Naive B cell (primary cell): ENCODE data around the gene FXYD3. TPM values are rescaled to one million over a fixed set of nuclear protein-coding genes. Genes with fewer than 3 reads are reported as not detected.

ENCODE experiments used
- ATAC-seq, 2 donors: fragments of 150-1000 bp; cut with Tn5 transposase; 2 replicates each; pipeline ENCODE4 v1.10.0; 2021; ENCODE audit warnings: low read depth in 2 of 2, mild to moderate bottlenecking in 2 of 2, moderate library complexity in 2 of 2
- DNase-seq: peaks from one replicate; pipeline ENCODE4 v3.0.0; 2022
- H3K27ac Mint-ChIP-seq, 6 donors: one replicate each; pipeline ENCODE4 v1.8.0; 2020 to 2022; ENCODE audit warnings: mild to moderate bottlenecking in 6 of 6, mixed read lengths in 6 of 6, moderate library complexity in 5 of 6, inconsistent platforms in 2 of 6
- H3K27me3 Mint-ChIP-seq, 3 donors: one replicate each; pipeline ENCODE4 v1.8.0; 2021 to 2022; ENCODE audit warnings: mixed read lengths in 3 of 3, mild to moderate bottlenecking in 1 of 3
- H3K36me3 Mint-ChIP-seq, 2 donors: one replicate each; pipeline ENCODE4 v1.8.0; 2020 to 2022; ENCODE audit warnings: mixed read lengths in 2 of 2, inconsistent platforms in 1 of 2, mild to moderate bottlenecking in 1 of 2
- H3K4me1 Mint-ChIP-seq, 3 donors: one replicate each; pipeline ENCODE4 v1.8.0; 2020 to 2022; ENCODE audit warnings: mixed read lengths in 3 of 3, inconsistent platforms in 1 of 3, mild to moderate bottlenecking in 1 of 3, moderate library complexity in 1 of 3
- H3K4me3 Mint-ChIP-seq, 8 donors: one replicate each; pipeline ENCODE4 v1.8.0; 2020 to 2022; ENCODE audit warnings: mild to moderate bottlenecking in 8 of 8, mixed read lengths in 8 of 8, moderate library complexity in 8 of 8, inconsistent platforms in 2 of 8
- H3K9me3 Mint-ChIP-seq, 7 donors: one replicate each; pipeline ENCODE4 v1.8.0; 2020 to 2022; ENCODE audit warnings: mixed read lengths in 7 of 7, mild to moderate bottlenecking in 5 of 7, inconsistent platforms in 2 of 7, moderate library complexity in 1 of 7
- polyA plus RNA-seq, 6 donors: library from polyadenylated mRNA; unstranded; fragments of 300-500 nt; fragmentation: Illumina TruSeq; gene quantifications; one replicate each; pipeline ENCODE4 v1.2.3, GENCODE V29; 2021; ENCODE audit warnings: low read depth in 6 of 6

Gene FXYD3
- polyA plus RNA-seq, 6 donors from 2014 or later: not detected

DNA sequence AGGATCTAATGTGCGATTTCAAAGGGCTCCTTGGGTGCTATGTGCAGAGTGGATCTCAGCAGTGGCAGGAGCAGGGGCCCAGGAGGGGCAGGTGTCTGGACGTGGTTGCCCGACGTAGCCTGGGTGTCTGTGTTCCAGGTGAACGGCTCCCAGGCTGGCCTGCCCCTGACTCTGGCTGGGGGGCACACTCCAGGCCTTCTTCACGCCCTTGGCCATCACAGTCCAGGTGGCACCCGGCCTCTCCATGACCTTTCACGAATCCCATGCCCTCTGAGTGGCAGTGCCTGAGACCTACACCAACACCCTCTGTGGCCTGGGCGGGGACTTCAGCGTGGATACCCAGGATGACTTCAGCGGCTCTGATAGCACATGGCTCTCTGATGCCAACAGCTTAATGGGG, 11.3 kb upstream of the FXYD3 start:
- Mint-ChIP-seq H3K4me3 (no peak overlapping the region), H3K4me1 (peaks cover 2 to 5% (median 3%) of the 10 kb centered on the region in 3 donors), H3K36me3 (no peaks in the 10 kb centered on the region), H3K27me3 (peaks cover 0 to 8% (median 0%) of the 10 kb centered on the region in 3 donors), H3K9me3 (peaks cover 0 to 4% (median 0%) of the 10 kb centered on the region in 7 donors), H3K27ac (peak overlapping the region in 1 of 6 donors; percentile 76)
- no peak for DNase-seq
- ATAC-seq: no peak

DNA sequence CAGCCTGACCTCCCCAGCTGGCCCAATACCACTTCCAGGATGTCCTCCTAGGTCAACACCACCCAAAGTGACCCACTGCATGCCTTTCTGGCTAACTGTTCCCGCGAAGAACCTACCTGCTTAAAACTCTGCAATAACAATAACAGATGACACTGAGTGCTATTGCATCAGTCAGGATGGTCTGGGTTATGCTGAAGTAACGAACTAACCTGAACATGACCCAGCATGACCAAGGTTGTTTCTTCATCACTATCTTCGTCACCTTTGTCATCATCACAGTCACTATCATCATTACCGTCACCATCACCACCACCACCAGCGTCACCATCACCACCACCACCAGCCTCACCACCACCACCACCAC, 10.6 kb upstream of the FXYD3 start:
- ATAC-seq (no peak), DNase-seq (no peak)
- Mint-ChIP-seq H3K36me3 (no peaks in the 10 kb centered on the region), H3K27me3 (peaks cover 0 to 14% (median 0%) of the 10 kb centered on the region in 3 donors), H3K4me1 (peaks cover 2 to 5% (median 3%) of the 10 kb centered on the region in 3 donors), H3K9me3 (peaks cover 0 to 4% (median 0%) of the 10 kb centered on the region in 7 donors), H3K4me3 (no peak overlapping the region), H3K27ac (no peak overlapping the region)

GRCh38 chr19:35105411-35106290, 10.0 kb upstream of the FXYD3 start:
- Mint-ChIP-seq H3K9me3 (peaks cover 0 to 4% (median 0%) of the 10 kb centered on the region in 7 donors), H3K4me3 (no peak overlapping the region), H3K27me3 (peaks cover 0 to 16% (median 0%) of the 10 kb centered on the region in 3 donors), H3K4me1 (peaks cover 2 to 5% (median 3%) of the 10 kb centered on the region in 3 donors), H3K27ac (no peak overlapping the region), H3K36me3 (no peaks in the 10 kb centered on the region)
- ATAC-seq (no peak), DNase-seq (no peak)

DNA sequence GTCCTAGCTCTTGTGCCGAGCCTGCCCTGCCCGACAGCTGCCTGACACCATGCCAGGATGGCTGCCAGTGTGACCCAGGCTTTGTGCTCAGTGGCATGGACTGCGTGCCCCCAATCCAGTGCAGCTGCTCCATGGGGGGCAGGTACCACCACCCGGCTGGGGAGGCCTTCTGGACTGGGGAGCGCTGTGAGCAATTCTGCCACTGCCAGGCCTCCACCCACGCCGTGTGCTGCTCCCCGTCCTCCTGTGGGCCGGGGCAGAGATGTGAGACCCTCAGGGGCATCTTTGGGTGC, 9.4 kb upstream of the FXYD3 start:
- H3K27me3 Mint-ChIP-seq: peaks cover 0 to 19% (median 0%) of the 10 kb centered on the region in 3 donors
- H3K4me3 Mint-ChIP-seq: no peak overlapping the region
- H3K36me3 Mint-ChIP-seq: no peaks in the 10 kb centered on the region
- ATAC-seq (no peak), DNase-seq (no peak)
- H3K9me3 Mint-ChIP-seq: peaks cover 0 to 4% (median 0%) of the 10 kb centered on the region in 7 donors
- no peak overlapping the region for H3K27ac Mint-ChIP-seq
- H3K4me1 Mint-ChIP-seq: peaks cover 2 to 5% (median 3%) of the 10 kb centered on the region in 3 donors

DNA sequence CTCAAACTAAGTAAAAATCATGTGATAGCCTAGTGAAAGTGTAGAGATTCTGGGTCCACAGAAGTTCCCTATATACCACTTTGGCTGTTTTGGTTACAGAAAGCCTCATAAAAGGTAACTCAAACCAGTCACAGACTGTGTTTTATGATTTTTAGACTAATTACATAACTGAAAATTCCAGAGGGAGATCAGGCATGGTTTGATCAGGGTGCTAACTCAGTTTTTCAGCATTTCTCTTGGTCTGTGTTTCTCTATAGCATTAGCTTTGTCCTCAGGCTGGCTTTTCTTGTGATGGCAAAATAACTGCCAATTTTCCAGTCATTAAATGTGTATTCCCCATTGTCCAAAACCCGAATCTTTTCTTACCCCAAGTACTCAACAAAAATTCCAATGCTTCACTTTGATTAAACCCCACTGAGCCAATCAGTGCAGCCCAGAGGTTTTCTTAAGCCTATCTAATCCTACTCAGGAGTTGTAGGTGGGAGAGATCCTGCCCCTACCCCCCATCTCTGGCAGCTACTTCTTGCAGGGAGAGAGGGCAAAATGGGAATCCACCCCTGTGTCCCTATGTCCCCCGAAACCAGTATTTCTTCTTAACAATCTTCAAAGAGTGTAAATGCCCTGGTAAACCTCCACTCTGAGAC, 8.6 kb upstream of the FXYD3 start:
- H3K27ac Mint-ChIP-seq: no peak overlapping the region

DNA sequence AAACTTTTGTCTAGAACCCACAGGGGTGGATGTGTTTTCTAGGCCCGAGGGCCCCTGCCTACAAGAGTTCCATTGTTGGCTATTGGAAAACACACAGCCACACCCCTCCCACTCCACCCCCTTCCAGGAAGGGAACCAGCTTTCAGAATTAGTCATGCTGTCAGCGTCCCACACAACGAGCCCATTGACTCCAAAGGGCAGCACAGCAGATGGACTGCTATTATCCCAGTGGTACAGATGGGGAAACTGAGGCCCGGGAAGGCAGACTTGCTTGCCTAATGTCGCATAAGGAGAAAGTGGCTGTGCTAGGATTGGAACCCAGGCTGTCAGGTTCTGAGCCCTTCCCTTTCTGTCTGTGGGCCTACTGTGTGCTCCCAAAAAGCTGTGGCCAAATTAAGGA, 8.1 kb upstream of the FXYD3 start:
- H3K36me3 Mint-ChIP-seq: no peaks in the 10 kb centered on the region
- no peak overlapping the region for H3K4me3 Mint-ChIP-seq
- H3K27me3 Mint-ChIP-seq: peaks cover 0 to 19% (median 0%) of the 10 kb centered on the region in 3 donors
- peaks cover 0 to 4% (median 0%) of the 10 kb centered on the region in 7 donors for H3K9me3 Mint-ChIP-seq
- H3K27ac Mint-ChIP-seq: no peak overlapping the region
- peaks cover 2 to 5% (median 3%) of the 10 kb centered on the region in 3 donors for H3K4me1 Mint-ChIP-seq
- no peak for DNase-seq
- no peak for ATAC-seq

More for the DNA sequence above, 8.6 kb upstream of the FXYD3 start:
- H3K9me3 Mint-ChIP-seq: peaks cover 0 to 4% (median 0%) of the 10 kb centered on the region in 7 donors
- ATAC-seq (no peak), DNase-seq (no peak)
- H3K27me3 Mint-ChIP-seq: peaks cover 0 to 19% (median 0%) of the 10 kb centered on the region in 3 donors
- no peak overlapping the region for H3K4me3 Mint-ChIP-seq
- no peaks in the 10 kb centered on the region for H3K36me3 Mint-ChIP-seq
- H3K4me1 Mint-ChIP-seq: peaks cover 2 to 5% (median 3%) of the 10 kb centered on the region in 3 donors

DNA sequence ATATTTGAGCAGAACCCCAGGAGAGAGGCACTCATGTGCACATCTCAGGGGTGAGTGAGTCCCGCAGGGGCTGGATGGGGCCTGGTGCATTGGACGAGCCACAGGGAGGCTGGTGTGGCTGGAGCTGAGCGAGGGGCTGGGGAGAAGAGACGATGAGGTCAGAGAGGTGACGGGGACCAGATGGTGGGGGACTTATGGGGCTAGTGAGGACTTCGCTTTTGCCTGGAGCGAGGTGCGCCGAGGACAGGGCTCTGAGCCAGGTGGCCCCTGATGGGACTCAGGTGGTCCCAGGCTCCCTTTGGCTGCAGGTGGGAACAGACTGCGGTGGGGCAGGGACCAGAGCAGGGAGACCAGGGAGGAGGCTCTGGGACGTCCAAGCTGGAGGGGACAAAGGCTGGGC, 6.9 kb upstream of the FXYD3 start:
- peaks cover 0 to 19% (median 0%) of the 10 kb centered on the region in 3 donors for H3K27me3 Mint-ChIP-seq
- H3K4me3 Mint-ChIP-seq: no peak overlapping the region
- no peaks in the 10 kb centered on the region for H3K36me3 Mint-ChIP-seq
- H3K4me1 Mint-ChIP-seq: peaks cover 2 to 5% (median 3%) of the 10 kb centered on the region in 3 donors
- DNase-seq: no peak
- H3K9me3 Mint-ChIP-seq: peaks cover 0 to 4% (median 0%) of the 10 kb centered on the region in 7 donors
- no peak for ATAC-seq
- H3K27ac Mint-ChIP-seq: no peak overlapping the region

DNA sequence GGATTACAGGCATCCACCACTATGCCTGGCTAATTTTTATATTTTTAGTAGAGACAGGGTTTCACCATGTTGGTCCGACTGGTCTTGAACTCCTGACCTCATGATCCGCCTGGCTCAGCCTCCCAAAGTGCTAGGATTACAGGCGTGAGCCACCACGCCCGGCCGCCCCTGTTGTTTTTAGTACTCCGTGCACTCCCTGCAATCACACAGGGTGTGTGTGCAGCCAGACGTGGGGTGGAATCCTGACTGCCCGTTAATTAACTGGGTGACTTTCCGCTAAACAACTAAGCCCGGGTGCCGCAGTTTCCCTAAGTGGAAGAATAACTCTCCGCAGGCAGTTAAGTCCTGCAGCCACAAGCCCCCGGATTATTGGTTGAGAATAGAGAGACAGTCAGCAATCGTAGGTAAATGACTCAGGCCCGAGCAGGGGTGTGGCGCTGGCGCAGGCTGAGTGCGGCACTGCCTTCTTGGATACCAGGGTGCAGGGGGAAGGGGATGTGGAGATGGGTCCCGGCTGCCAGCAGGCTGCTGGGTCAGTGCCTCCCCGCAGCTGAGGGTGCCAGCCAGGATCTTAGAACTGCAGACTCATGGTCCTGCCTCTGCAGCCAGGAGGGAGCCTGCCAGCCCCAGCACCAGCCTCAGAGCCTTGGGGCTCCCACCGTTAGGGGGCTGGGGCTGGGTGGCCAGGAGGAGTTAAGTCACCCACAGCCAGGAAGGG, 6.1 kb upstream of the FXYD3 start:
- no peak overlapping the region for H3K4me3 Mint-ChIP-seq
- no peak for ATAC-seq

GRCh38 chr19:35110974-35111373, 4.6 kb upstream of the FXYD3 start:
- Mint-ChIP-seq H3K36me3 (no peaks in the 10 kb centered on the region), H3K4me3 (no peak overlapping the region), H3K27ac (no peak overlapping the region), H3K9me3 (peaks cover 0 to 4% (median 0%) of the 10 kb centered on the region in 7 donors), H3K27me3 (peaks cover 0 to 28% (median 5%) of the 10 kb centered on the region in 3 donors), H3K4me1 (peaks cover 8 to 12% (median 10%) of the 10 kb centered on the region in 3 donors)
- no peak for ATAC-seq
- DNase-seq: no peak

More for the DNA sequence above, 6.1 kb upstream of the FXYD3 start:
- peaks cover 0 to 4% (median 0%) of the 10 kb centered on the region in 7 donors for H3K9me3 Mint-ChIP-seq
- no peaks in the 10 kb centered on the region for H3K36me3 Mint-ChIP-seq
- no peak for DNase-seq
- H3K27me3 Mint-ChIP-seq: peaks cover 0 to 21% (median 2%) of the 10 kb centered on the region in 3 donors
- H3K27ac Mint-ChIP-seq: peak overlapping the region in 2 of 6 donors; percentile 30 to 44
- peaks cover 5 to 8% (median 6%) of the 10 kb centered on the region in 3 donors for H3K4me1 Mint-ChIP-seq

- Mint-ChIP-seq H3K27me3 (peaks cover 0 to 33% (median 5%) of the 10 kb centered on the region in 3 donors), H3K27ac (no peak overlapping the region), H3K4me3 (peak overlapping the region in 1 of 8 donors; percentile 25), H3K4me1 (peaks cover 6 to 8% (median 8%) of the 10 kb centered on the region in 3 donors), H3K9me3 (no peaks in the 10 kb centered on the region), H3K36me3 (no peaks in the 10 kb centered on the region)
- DNase-seq (no peak), ATAC-seq (no peak)
Measured at GRCh38 chr19:35112995-35113688, 2.5 kb upstream of the FXYD3 start.

DNA sequence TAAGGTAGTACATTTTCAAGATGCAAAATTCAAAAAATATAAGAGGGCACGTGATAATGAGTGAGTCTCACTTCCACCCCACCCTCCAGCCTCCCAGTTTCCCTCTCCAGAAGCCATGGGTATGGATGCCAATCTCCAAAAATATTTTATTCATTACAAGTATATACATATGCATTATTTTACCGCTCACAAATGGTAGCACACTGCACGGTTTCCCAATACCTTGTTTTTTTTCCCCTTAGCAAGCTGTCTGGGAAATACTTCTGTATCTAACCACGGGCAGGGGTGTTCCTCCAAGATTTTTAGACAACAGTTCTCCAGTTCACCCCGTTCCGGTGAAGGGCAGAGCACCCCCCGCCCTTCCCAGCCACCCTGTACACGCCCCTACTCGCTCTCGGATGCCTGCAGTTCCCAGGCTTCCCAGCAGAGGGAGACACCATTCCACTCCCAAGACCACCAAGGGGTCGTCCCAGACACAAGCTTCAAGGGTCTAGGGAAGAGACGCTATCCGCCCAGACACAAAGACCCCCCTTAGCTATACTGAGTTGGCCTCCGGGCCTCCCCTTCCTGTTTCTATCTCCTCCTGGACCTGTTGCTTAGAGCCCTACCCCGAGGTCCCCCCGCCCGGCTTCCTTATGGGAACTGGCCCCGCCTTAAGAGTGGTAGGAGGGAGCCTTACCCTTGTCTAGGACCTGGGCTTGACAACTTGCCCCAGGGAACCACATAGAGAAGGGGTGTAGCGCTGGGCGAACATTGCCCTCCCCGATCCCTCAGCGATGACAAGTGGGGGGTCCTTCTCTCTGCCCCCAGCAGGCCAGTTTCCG, 1.1 kb upstream of the FXYD3 start:
- peak; percentile 64 for DNase-seq
- Mint-ChIP-seq H3K4me1 (peaks cover 6 to 11% (median 8%) of the 10 kb centered on the region in 3 donors), H3K4me3 (peak overlapping the region in 4 of 8 donors; percentile 22 to 50 (median 45)), H3K27me3 (peaks cover 0 to 24% (median 5%) of the 10 kb centered on the region in 3 donors), H3K27ac (peak overlapping the region in 2 of 6 donors; percentile 60 to 79), H3K9me3 (no peaks in the 10 kb centered on the region), H3K36me3 (no peaks in the 10 kb centered on the region)
- ATAC-seq: peak; percentile 88
